Small intestine (tissue), 7 donors: ENCODE results near the gene FN1. TPM values are rescaled to one million over a fixed set of nuclear protein-coding genes. Genes with fewer than 3 reads are reported as not detected.

Source experiments
- DNase-seq, 2 donors: peaks; one replicate each; pipeline versions ENCODE4 v3.0.0 to v3.0.0-alpha.2; 2013
- FAIRE-seq: peaks from 2 replicates; lab custom pipeline; 2012; peaks lifted over from hg19 to GRCh38; lab: Jason Lieb, UNC
- H3K27ac ChIP-seq, 3 donors: one replicate each; pipeline ENCODE4 v1.5.1; 2013; ENCODE audit warnings: low read length in 2 of 3, mild to moderate bottlenecking in 2 of 3, control low read depth in 1 of 3, inconsistent platforms in 1 of 3, low read depth in 1 of 3, moderate library complexity in 1 of 3
- H3K27me3 ChIP-seq, 3 donors: one replicate each; pipeline ENCODE4 v1.6.1; 2013; ENCODE audit warnings: low read length in 3 of 3, inconsistent platforms in 1 of 3; ENCODE audit not compliant: control insufficient read depth in 3 of 3, insufficient read depth in 3 of 3
- H3K36me3 ChIP-seq, 3 donors: one replicate each; pipeline ENCODE4 v1.6.1; 2013; ENCODE audit warnings: low read length in 3 of 3, inconsistent platforms in 1 of 3, low read depth in 1 of 3, mild to moderate bottlenecking in 1 of 3, moderate library complexity in 1 of 3; ENCODE audit not compliant: control insufficient read depth in 3 of 3, insufficient read depth in 2 of 3
- H3K4me1 ChIP-seq, 3 donors: one replicate each; pipeline ENCODE4 v1.6.1; 2013; ENCODE audit warnings: low read length in 2 of 3, inconsistent platforms in 1 of 3, low read depth in 1 of 3, mild to moderate bottlenecking in 1 of 3, moderate library complexity in 1 of 3; ENCODE audit not compliant: control insufficient read depth in 3 of 3, insufficient read depth in 2 of 3
- H3K4me3 ChIP-seq, 3 donors: one replicate each; pipeline ENCODE4 v1.5.1; 2013; ENCODE audit warnings: low read length in 3 of 3, control low read depth in 1 of 3, inconsistent platforms in 1 of 3, low read depth in 1 of 3, mild to moderate bottlenecking in 1 of 3, moderate library complexity in 1 of 3
- H3K9me3 ChIP-seq, 2 donors: one replicate each; pipeline ENCODE4 v1.6.1; 2013; ENCODE audit warnings: low read depth in 1 of 2, low read length in 1 of 2; ENCODE audit not compliant: control insufficient read depth in 2 of 2, insufficient read depth in 1 of 2
- WGBS, 3 donors: extraction: QIAGEN DNeasy Blood & Tissue Kit; methylation state at CpG; one replicate each; pipeline ENCODE4 v1.1.7; 2013; 5-methylcytosine and 5-hydroxymethylcytosine counted together
- polyA plus RNA-seq, 4 donors: library from polyadenylated mRNA; stranded (reverse) in 3 of 4; unstranded in 1 of 4; fragments of 200-250 nt in 3 of 4; fragments of 120-200 nt in 1 of 4; gene quantifications; one replicate each; pipeline versions ENCODE4 v1.2.1 to v1.2.3, GENCODE V29; 2013
- donor health status: healthy with polysubstance abuse.
- donor health status: control.
- donor health status: control.
- donor health status: Bipolar disorder and iron deficiency.
- donor health status: healthy.

FN1 gene
- polyA plus RNA-seq, 4 donors, result 4.2 to 302 (median 52.7) TPM

- H3K27me3 ChIP-seq, result peaks cover 0 to 4% (median 2%) of the 10 kb centered on the region in 3 donors
- H3K27ac ChIP-seq, result no peak overlapping the region
- H3K4me3 ChIP-seq, result no peak overlapping the region
- 66 to 78% (median 69%) methylated on average over 6 of the region's 6 CpGs for WGBS, 3 donors
- peaks cover 0 to 8% (median 0%) of the 10 kb centered on the region in 3 donors for H3K36me3 ChIP-seq
- peaks cover 0 to 3% (median 0%) of the 10 kb centered on the region in 3 donors for H3K4me1 ChIP-seq
- FAIRE-seq, result no peak
- no peaks in the 10 kb centered on the region for H3K9me3 ChIP-seq
- DNase-seq, result no peak
Measured at GRCh38 chr2:215430528-215431187, 5.2 kb downstream of the FN1 start.

- Histone ChIP-seq H3K4me1 (peaks cover 0 to 3% (median 0%) of the 10 kb centered on the region in 3 donors), H3K9me3 (no peaks in the 10 kb centered on the region), H3K27ac (no peak overlapping the region), H3K36me3 (peaks cover 0 to 11% (median 0%) of the 10 kb centered on the region in 3 donors), H3K27me3 (peaks cover 0 to 2% (median 0%) of the 10 kb centered on the region in 3 donors), H3K4me3 (no peak overlapping the region)
- FAIRE-seq (no peak), DNase-seq (no peak)
- 85 to 90% (median 89%) methylated on average over 1 of the region's 1 CpG for WGBS, 3 donors
Measured at GRCh38 chr2:215429424-215429823, 6.4 kb downstream of the FN1 start.

- peaks cover 0 to 11% (median 0%) of the 10 kb centered on the region in 3 donors for H3K36me3 ChIP-seq
- 90 to 94% (median 92%) methylated on average over 19 of the region's 19 CpGs for WGBS, 3 donors
- peaks cover 0 to 2% (median 0%) of the 10 kb centered on the region in 3 donors for H3K4me1 ChIP-seq
- H3K27ac ChIP-seq, result no peak overlapping the region
- no peak overlapping the region for H3K4me3 ChIP-seq
- DNase-seq, result no peak
- H3K27me3 ChIP-seq, result peaks cover 0 to 2% (median 0%) of the 10 kb centered on the region in 3 donors
- no peaks in the 10 kb centered on the region for H3K9me3 ChIP-seq
- FAIRE-seq, result no peak
Measured at GRCh38 chr2:215428060-215428910, 7.6 kb downstream of the FN1 start.

- peaks cover 0 to 11% (median 0%) of the 10 kb centered on the region in 3 donors for H3K36me3 ChIP-seq
- FAIRE-seq (no peak), DNase-seq (no peak)
- H3K4me1 ChIP-seq, result no peaks in the 10 kb centered on the region
- peaks cover 0 to 2% (median 0%) of the 10 kb centered on the region in 3 donors for H3K27me3 ChIP-seq
- H3K9me3 ChIP-seq, result no peaks in the 10 kb centered on the region
- H3K27ac ChIP-seq, result no peak overlapping the region
- WGBS, 3 donors, result 39 to 76% (median 62%) methylated on average over 5 of the region's 5 CpGs
- H3K4me3 ChIP-seq, result no peak overlapping the region
Measured at GRCh38 chr2:215427585-215427984, 8.3 kb downstream of the FN1 start.

- H3K36me3 ChIP-seq, result peaks cover 0 to 15% (median 0%) of the 10 kb centered on the region in 3 donors
- DNase-seq (no peak), FAIRE-seq (no peak)
- no peaks in the 10 kb centered on the region for H3K9me3 ChIP-seq
- no peak overlapping the region for H3K27ac ChIP-seq
- H3K27me3 ChIP-seq, result peaks cover 0 to 2% (median 0%) of the 10 kb centered on the region in 3 donors
- WGBS, 3 donors, result 74 to 82% (median 77%) methylated on average over 11 of the region's 11 CpGs
- peaks cover 0 to 5% (median 0%) of the 10 kb centered on the region in 3 donors for H3K4me1 ChIP-seq
- H3K4me3 ChIP-seq, result no peak overlapping the region
Measured at GRCh38 chr2:215425021-215425782, 10.7 kb downstream of the FN1 start.

- FAIRE-seq (no peak), DNase-seq (no peak)
- Histone ChIP-seq H3K27me3 (peaks cover 0 to 2% (median 0%) of the 10 kb centered on the region in 3 donors), H3K9me3 (no peaks in the 10 kb centered on the region), H3K36me3 (peaks cover 0 to 15% (median 0%) of the 10 kb centered on the region in 3 donors), H3K27ac (no peak overlapping the region), H3K4me3 (no peak overlapping the region), H3K4me1 (peaks cover 0 to 14% (median 0%) of the 10 kb centered on the region in 3 donors)
- 91% methylated on average over 12 of the region's 12 CpGs for WGBS, 3 donors
Measured at GRCh38 chr2:215423928-215424540, 11.8 kb downstream of the FN1 start.

GRCh38 chr2:215423234-215423633, 12.6 kb downstream of the FN1 start:
- FAIRE-seq, result no peak

More at GRCh38 chr2:215423234-215423633, 12.6 kb downstream of the FN1 start:
- Histone ChIP-seq H3K36me3 (peaks cover 0 to 15% (median 0%) of the 10 kb centered on the region in 3 donors), H3K4me3 (no peak overlapping the region), H3K9me3 (no peaks in the 10 kb centered on the region), H3K27me3 (peaks cover 0 to 2% (median 0%) of the 10 kb centered on the region in 3 donors), H3K4me1 (peaks cover 0 to 20% (median 0%) of the 10 kb centered on the region in 3 donors), H3K27ac (no peak overlapping the region)
- no peak for DNase-seq
- 56 to 63% (median 60%) methylated on average over 3 of the region's 3 CpGs for WGBS, 3 donors
